Fibroblast of pulmonary artery (primary cell): ENCODE data around the gene PSMA5.
"Not testable (repeated sequence)": the region's sequence is repeated elsewhere in the genome, so short reads cannot be mapped to it uniquely, and the experiment has no call there.

Source experiments
- DNase-seq: peaks from one replicate; pipeline ENCODE4 v3.0.0-alpha.2; 2010; ENCODE audit warnings: low read depth
- H3K4me3 ChIP-seq: replicated peaks from 2 replicates; pipeline ENCODE4 v1.5.1; 2011; ENCODE audit warnings: low read depth, mild to moderate bottlenecking, control low read depth, low read length, moderate library complexity
- CTCF ChIP-seq: IDR thresholded peaks from 2 replicates; pipeline ENCODE4 v1.5.1; 2011; ENCODE audit warnings: mild to moderate bottlenecking, control low read depth, low read length, inconsistent platforms; ENCODE audit errors: missing control alignments

Gene PSMA5

GRCh38 chr1:109377698-109378097 lies 48.5 kb downstream of the PSMA5 start:
- no peak overlapping the region for H3K4me3 ChIP-seq
- no peak for TF ChIP-seq CTCF
- no peak for DNase-seq

- H3K4me3 ChIP-seq, DNase-seq: not testable (repeated sequence)
These were observed 52.6 kb downstream of the PSMA5 start for GRCh38 chr1:109373696-109374095.

GRCh38 chr1:109373126-109373525 lies 53.1 kb downstream of the PSMA5 start:
- no peak for DNase-seq
- no peak for TF ChIP-seq CTCF
- no peak overlapping the region for H3K4me3 ChIP-seq

- no peak for TF ChIP-seq CTCF
- no peak for DNase-seq
- H3K4me3 ChIP-seq: no peak overlapping the region
These were observed 54.0 kb downstream of the PSMA5 start for GRCh38 chr1:109372281-109372680.

GRCh38 chr1:109371341-109371739 lies 54.9 kb downstream of the PSMA5 start:
- TF ChIP-seq CTCF: no peak
- H3K4me3 ChIP-seq: peak overlapping the region; percentile 21
- DNase-seq: peak; percentile 72

- no peak for TF ChIP-seq CTCF
- H3K4me3 ChIP-seq: peak overlapping the region; percentile 21
- DNase-seq: peak; percentile 89
These were observed 55.4 kb downstream of the PSMA5 start for GRCh38 chr1:109370712-109371340.

GRCh38 chr1:109369167-109369746 lies 57.0 kb downstream of the PSMA5 start:
- no peak overlapping the region for H3K4me3 ChIP-seq
- no peak for DNase-seq
- TF ChIP-seq CTCF: no peak
